Vagina (tissue), 2 donors: ENCODE data around the gene MARK2. TPM values are rescaled to one million over a fixed set of nuclear protein-coding genes. Genes with fewer than 3 reads are reported as not detected.

ENCODE experiments used
- DNase-seq, 2 donors: peaks; one replicate each; pipeline ENCODE4 v3.0.0-alpha.2; 2017; ENCODE audit errors: extremely low spot score in 2 of 2
- H3K27ac ChIP-seq: fragments of 200-600 bp; sonication (generic); one replicate; pipeline ENCODE4 v1.5.1; 2019
- H3K27me3 ChIP-seq: fragments of 200-600 bp; sonication (generic); one replicate; pipeline ENCODE4 v1.5.1; 2019
- H3K36me3 ChIP-seq, 2 donors: fragments of 200-600 bp; sonication (generic); one replicate each; pipeline ENCODE4 v1.5.1; 2017 to 2019
- H3K4me1 ChIP-seq: fragments of 200-600 bp; sonication (generic); one replicate; pipeline ENCODE4 v1.5.1; 2019
- H3K4me3 ChIP-seq, 2 donors: fragments of 200-600 bp; sonication (generic); 1 replicate in 1 of 2; 2 replicates in 1 of 2; pipeline ENCODE4 v1.5.1; 2016 to 2019
- H3K9me3 ChIP-seq: fragments of 200-600 bp; sonication (generic); one replicate; pipeline ENCODE4 v1.5.1; 2019
- POLR2A ChIP-seq, 2 donors: fragments of 450-650 bp; IDR thresholded peaks; one replicate each; pipeline ENCODE4 v1.6.1; 2017; ENCODE audit warnings: antibody characterized with exemption in 2 of 2, mild to moderate bottlenecking in 2 of 2, moderate library complexity in 2 of 2
- POLR2AphosphoS5 ChIP-seq, 2 donors: sonication (generic); formaldehyde crosslinking; IDR thresholded peaks; one replicate each; pipeline ENCODE4 v1.9.0; 2017; ENCODE audit warnings: antibody characterized with exemption in 2 of 2, mild to moderate bottlenecking in 2 of 2, low read depth in 1 of 2; ENCODE audit not compliant: insufficient read depth in 1 of 2
- intact Hi-C: fragments of 100-400 bp; cut with DNase I; formaldehyde crosslinking; loops from one replicate; pipeline ENCODE4 v1.15.1; 2023
- small RNA-seq: library from RNA; depleted of rRNA; stranded (forward); fragments of <200 nt; gene quantifications from one replicate; pipeline ENCODE3, GENCODE V24; 2016
- total RNA-seq: library from RNA; depleted of rRNA; stranded (reverse); fragments of >200 nt; gene quantifications from one replicate; pipeline ENCODE4 v1.2.3, GENCODE V29; 2016
- TF ChIP-seq, protein P1 (sequence below), 3 experiments: fragments of 450-650 bp in 2 of 3; fragments of 200-600 bp in 1 of 3; sonication (generic) in 1 of 3; IDR thresholded peaks; one replicate each; pipeline ENCODE4 v1.5.1; 2017 to 2019; ENCODE audit warnings: antibody characterized with exemption in 3 of 3, mild to moderate bottlenecking in 2 of 3, moderate library complexity in 2 of 3

MARK2 gene
- total RNA-seq, 1 donor from 2014 or later: 35.6 TPM

DNA sequence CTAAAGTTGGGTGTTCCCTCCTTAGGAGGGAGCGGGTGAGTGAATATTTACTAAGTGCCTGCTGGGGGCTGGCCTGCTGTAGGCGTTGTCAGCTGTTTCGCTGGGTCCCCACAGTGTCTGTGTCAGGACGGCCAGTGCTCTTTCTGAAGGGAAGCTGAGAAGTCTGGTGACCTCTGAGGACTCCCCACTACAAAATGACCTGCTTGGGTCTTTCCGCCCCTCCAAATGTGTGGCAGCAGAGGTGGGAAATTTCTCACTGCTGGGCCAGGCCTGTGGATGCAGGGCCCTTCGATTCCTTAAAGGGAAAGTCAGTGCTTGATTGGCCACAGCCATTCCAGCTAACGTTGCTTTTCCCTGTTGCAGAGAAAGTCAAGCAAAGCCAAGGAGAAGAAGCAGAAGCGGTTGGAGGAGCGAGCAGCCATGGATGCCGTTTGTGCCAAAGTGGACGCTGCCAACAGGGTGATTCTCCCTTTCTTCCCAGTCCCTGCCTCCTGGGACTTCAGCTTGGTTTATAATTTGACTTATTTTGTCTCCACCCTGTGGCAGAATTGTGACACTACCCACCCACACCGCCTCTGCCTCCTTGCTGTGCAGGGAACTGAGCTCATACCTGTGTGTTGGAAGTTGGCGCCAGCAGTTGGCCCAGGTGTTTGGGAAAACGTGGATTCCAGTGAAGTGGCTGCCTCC is 106.7 kb downstream of the MARK2 start:
- Histone ChIP-seq H3K9me3 (no peaks in the 10 kb centered on the region), H3K27ac (peak overlapping the region; percentile 55), H3K4me1 (peaks cover 13% of the 10 kb centered on the region), H3K27me3 (no peaks in the 10 kb centered on the region), H3K36me3 (no peaks in the 10 kb centered on the region), H3K4me3 (no peak overlapping the region)
- DNase-seq: no peak
- intact Hi-C loops: loop anchor here (2.0 to 10.0 kb wide), 2 partner anchors 109 to 181 kb away; partner anchors contain the start of gene ZFTA
- TF ChIP-seq, protein P1, sequence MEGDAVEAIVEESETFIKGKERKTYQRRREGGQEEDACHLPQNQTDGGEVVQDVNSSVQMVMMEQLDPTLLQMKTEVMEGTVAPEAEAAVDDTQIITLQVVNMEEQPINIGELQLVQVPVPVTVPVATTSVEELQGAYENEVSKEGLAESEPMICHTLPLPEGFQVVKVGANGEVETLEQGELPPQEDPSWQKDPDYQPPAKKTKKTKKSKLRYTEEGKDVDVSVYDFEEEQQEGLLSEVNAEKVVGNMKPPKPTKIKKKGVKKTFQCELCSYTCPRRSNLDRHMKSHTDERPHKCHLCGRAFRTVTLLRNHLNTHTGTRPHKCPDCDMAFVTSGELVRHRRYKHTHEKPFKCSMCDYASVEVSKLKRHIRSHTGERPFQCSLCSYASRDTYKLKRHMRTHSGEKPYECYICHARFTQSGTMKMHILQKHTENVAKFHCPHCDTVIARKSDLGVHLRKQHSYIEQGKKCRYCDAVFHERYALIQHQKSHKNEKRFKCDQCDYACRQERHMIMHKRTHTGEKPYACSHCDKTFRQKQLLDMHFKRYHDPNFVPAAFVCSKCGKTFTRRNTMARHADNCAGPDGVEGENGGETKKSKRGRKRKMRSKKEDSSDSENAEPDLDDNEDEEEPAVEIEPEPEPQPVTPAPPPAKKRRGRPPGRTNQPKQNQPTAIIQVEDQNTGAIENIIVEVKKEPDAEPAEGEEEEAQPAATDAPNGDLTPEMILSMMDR (IDR thresholded peaks at IDR 0.05): peak; percentile 70 to 89 (median 87)
- TF ChIP-seq POLR2AphosphoS5 (IDR thresholded peaks at IDR 0.05; ENCODE audit: insufficient read depth in 1 of 2, low read depth in 1 of 2): peak in 1 of 2 donors; percentile 60
- no peak for TF ChIP-seq POLR2A (IDR thresholded peaks at IDR 0.05)

DNA sequence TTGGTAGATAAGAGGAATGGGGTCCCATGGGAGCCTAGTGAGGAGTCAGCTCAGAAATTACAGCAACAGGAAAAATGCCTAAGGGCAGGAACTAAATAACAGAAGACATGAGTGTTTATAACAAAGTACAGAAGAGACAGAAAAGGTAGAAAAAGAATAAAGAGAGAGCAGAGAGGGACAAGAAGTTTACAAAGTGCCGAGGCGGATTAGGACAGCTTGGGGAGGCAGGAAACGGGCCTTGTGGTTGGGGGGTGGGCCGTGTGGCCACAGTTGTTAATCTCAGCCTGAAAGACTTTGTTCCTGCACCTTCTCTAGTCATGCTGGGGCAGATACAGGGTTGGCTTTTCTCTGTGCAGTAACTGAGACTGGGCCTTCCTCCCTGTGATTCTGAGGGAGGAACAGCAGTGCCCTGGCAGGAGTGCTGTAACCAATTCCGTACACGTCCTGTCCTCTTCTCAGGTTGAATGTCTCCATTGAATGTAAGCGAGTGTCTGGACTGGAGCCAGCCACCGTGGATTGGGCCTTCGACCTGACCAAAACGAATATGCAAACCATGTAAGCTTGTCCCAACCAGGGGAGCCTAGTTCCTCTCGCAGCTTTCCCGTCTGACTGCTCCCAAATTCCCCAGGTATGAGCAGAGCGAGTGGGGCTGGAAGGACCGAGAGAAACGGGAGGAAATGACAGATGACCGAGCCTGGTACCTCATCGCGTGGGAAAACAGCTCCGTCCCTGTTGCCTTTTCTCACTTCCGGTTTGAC is 113.0 kb downstream of the MARK2 start:
- no peak for DNase-seq
- no peaks in the 10 kb centered on the region for H3K27me3 ChIP-seq
- H3K4me1 ChIP-seq: peaks cover 19% of the 10 kb centered on the region
- peaks cover 0 to 23% of the 10 kb centered on the region in 2 donors for H3K36me3 ChIP-seq
- intact Hi-C loops: no loop called here
- H3K9me3 ChIP-seq: no peaks in the 10 kb centered on the region
- peak overlapping the region; percentile 27 for H3K27ac ChIP-seq
- TF ChIP-seq, protein P1 (IDR thresholded peaks at IDR 0.05): no peak
- no peak for TF ChIP-seq POLR2AphosphoS5 (IDR thresholded peaks at IDR 0.05; ENCODE audit: insufficient read depth in 1 of 2, low read depth in 1 of 2)
- TF ChIP-seq POLR2A (IDR thresholded peaks at IDR 0.05): no peak
- no peak overlapping the region for H3K4me3 ChIP-seq

DNA sequence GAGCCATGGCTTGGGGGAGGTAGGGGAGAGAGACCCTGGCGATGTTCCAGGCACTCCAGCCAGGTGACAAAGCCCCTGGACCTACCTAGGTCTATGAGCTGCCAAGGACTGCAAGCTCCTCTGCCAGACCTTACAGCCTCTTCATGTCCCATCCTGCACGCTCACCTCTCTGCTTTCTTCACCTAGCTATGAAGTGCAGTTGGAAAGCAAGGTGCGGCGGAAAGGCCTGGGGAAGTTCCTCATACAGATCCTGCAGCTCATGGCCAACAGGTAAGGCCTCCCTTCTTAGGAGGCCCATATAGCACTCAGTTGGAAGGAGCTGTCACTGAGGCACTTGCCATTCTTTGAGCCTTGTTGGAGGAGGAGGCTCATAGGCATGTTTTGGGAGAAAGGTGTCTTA is 113.7 kb downstream of the MARK2 start:
- H3K27ac ChIP-seq: no peak overlapping the region
- H3K4me3 ChIP-seq: no peak overlapping the region
- TF ChIP-seq POLR2A (IDR thresholded peaks at IDR 0.05) (no peak), POLR2AphosphoS5 (IDR thresholded peaks at IDR 0.05; ENCODE audit: insufficient read depth in 1 of 2, low read depth in 1 of 2) (no peak)
- TF ChIP-seq, protein P1 (IDR thresholded peaks at IDR 0.05): no peak
- peaks cover 0 to 23% of the 10 kb centered on the region in 2 donors for H3K36me3 ChIP-seq
- H3K27me3 ChIP-seq: no peaks in the 10 kb centered on the region
- no peaks in the 10 kb centered on the region for H3K9me3 ChIP-seq
- DNase-seq: no peak
- intact Hi-C loops: no loop called here
- H3K4me1 ChIP-seq: peaks cover 19% of the 10 kb centered on the region

DNA sequence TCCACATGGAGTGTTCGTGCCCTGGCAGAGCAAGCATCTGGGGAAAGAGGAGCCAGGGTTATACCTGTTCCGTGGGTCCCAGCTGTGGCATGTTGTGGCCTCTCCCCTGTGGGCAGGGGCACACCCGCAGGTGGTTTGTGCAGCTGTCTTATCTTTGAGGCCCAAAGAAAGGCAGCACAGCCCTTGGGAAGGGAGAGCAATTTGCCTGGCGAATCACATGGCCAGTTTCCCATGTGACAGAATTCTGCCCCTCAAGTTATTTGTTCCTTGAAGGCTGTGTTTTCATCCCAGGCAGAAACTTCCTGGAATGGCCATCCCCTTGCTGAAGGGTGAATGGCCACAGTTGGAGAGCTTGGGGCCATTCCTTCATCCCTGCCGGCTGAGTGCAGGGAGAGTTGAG is 119.1 kb downstream of the MARK2 start:
- no peak for DNase-seq
- Histone ChIP-seq H3K36me3 (peaks cover 0 to 23% of the 10 kb centered on the region in 2 donors), H3K4me3 (no peak overlapping the region), H3K4me1 (peaks cover 27% of the 10 kb centered on the region), H3K9me3 (no peaks in the 10 kb centered on the region), H3K27me3 (no peaks in the 10 kb centered on the region), H3K27ac (no peak overlapping the region)
- intact Hi-C loops: no loop called here
- TF ChIP-seq POLR2AphosphoS5 (IDR thresholded peaks at IDR 0.05; ENCODE audit: insufficient read depth in 1 of 2, low read depth in 1 of 2) (no peak), POLR2A (IDR thresholded peaks at IDR 0.05) (no peak)
- TF ChIP-seq, protein P1 (IDR thresholded peaks at IDR 0.05): no peak

Small RNA genes within 50 kb of the gene (small RNA-seq; reads per million reads assigned to genes)
- not detected for gene AP006289.1
- gene RN7SL596P: not detected
- not detected for gene RNU6-1306P

Other genes starting within 250 kb of the MARK2 start
- 17.2 TPM for gene PLAAT3, start 224.7 kb upstream of the MARK2 start, total RNA-seq
- 72.2 TPM for gene ATL3, start 167.7 kb upstream of the MARK2 start, total RNA-seq
- gene RTN3, start 157.6 kb upstream of the MARK2 start, total RNA-seq: 75.1 TPM
- gene ZFTA, start 70.3 kb upstream of the MARK2 start, total RNA-seq: 13.0 TPM
- gene SPINDOC, start 25.7 kb upstream of the MARK2 start, total RNA-seq: 6.6 TPM
- not detected for gene RCOR2, start 78.1 kb downstream of the MARK2 start, total RNA-seq
- gene NAA40, start 99.9 kb downstream of the MARK2 start, total RNA-seq: 7.1 TPM
- gene COX8A, start 135.5 kb downstream of the MARK2 start, total RNA-seq: 383 TPM
- 85.0 TPM for gene OTUB1, start 147.3 kb downstream of the MARK2 start, total RNA-seq
- gene FLRT1, start 196.8 kb downstream of the MARK2 start, total RNA-seq: 0.49 TPM